Activated naive CD8-positive, alpha-beta T cell treated with anti-CD3 and anti-CD28 coated beads, Interleukin-2, amount 50 U/mL, for 16 hours (primary cell): Measurements from ENCODE around the gene PARP9.

ENCODE experiments used
- DNase-seq: peaks from one replicate; pipeline ENCODE4 v3.0.0-alpha.2; 2020; ENCODE audit warnings: low read depth, low spot score

Gene PARP9

GRCh38 chr3:122488262-122488973 is 75.7 kb downstream of the PARP9 start:
- no peak for DNase-seq

- no peak for DNase-seq
These were observed 79.1 kb downstream of the PARP9 start for GRCh38 chr3:122484985-122485384.

- DNase-seq: no peak
These were observed 82.7 kb downstream of the PARP9 start for GRCh38 chr3:122481390-122481789.
